Gastroesophageal sphincter (tissue), 4 donors: ENCODE measurements around the gene INSIG1. TPM values are rescaled to one million over a fixed set of nuclear protein-coding genes. Genes with fewer than 3 reads are reported as not detected.

Source experiments
- ATAC-seq: fragments of 150-250 bp; one replicate; pipeline ENCODE4 v1.9.1; 2016; ENCODE audit warnings: mild to moderate bottlenecking, moderate library complexity
- H3K27ac ChIP-seq, 4 donors: fragments of 200-600 bp; sonication (generic) in 3 of 4; 1 replicate in 3 of 4; 2 replicates in 1 of 4; pipeline ENCODE4 v1.5.1; 2016 to 2019
- H3K27me3 ChIP-seq: fragments of 200-600 bp; sonication (generic); one replicate; pipeline ENCODE4 v1.5.1; 2019
- H3K36me3 ChIP-seq, 2 donors: fragments of 200-600 bp; sonication (generic); one replicate each; pipeline ENCODE4 v1.5.1; 2019; ENCODE audit warnings: control low read depth in 1 of 2
- H3K4me1 ChIP-seq, 3 donors: fragments of 200-600 bp; sonication (generic); 1 replicate in 2 of 3; 2 replicates in 1 of 3; pipeline ENCODE4 v1.5.1; 2016 to 2019; ENCODE audit warnings: control low read depth in 2 of 3
- H3K4me3 ChIP-seq, 2 donors: fragments of 200-600 bp; sonication (generic); one replicate each; pipeline ENCODE4 v1.5.1; 2019; ENCODE audit warnings: mild to moderate bottlenecking in 1 of 2, moderate library complexity in 1 of 2
- H3K9me3 ChIP-seq, 3 donors: fragments of 200-600 bp; sonication (generic); one replicate each; pipeline ENCODE4 v1.5.1; 2017 to 2019; ENCODE audit warnings: control low read depth in 2 of 3
- CTCF ChIP-seq, 4 experiments: fragments of 200-600 bp in 2 of 4; fragments of 450-650 bp in 2 of 4; sonication (generic) in 1 of 4; IDR thresholded peaks; one replicate each; pipeline ENCODE4 v1.5.1; 2017 to 2019; ENCODE audit warnings: antibody characterized with exemption in 4 of 4, mild to moderate bottlenecking in 2 of 4, moderate library complexity in 2 of 4
- EP300 ChIP-seq: sonication (generic); formaldehyde crosslinking; IDR thresholded peaks from one replicate; pipeline ENCODE4 v1.6.1; 2017; ENCODE audit warnings: antibody characterized with exemption, mild to moderate bottlenecking
- POLR2A ChIP-seq, 2 donors: fragments of 450-650 bp; IDR thresholded peaks; one replicate each; pipeline ENCODE4 v1.6.1; 2017; ENCODE audit warnings: antibody characterized with exemption in 2 of 2, mild to moderate bottlenecking in 2 of 2, moderate library complexity in 1 of 2
- POLR2AphosphoS5 ChIP-seq: sonication (generic); formaldehyde crosslinking; IDR thresholded peaks from one replicate; pipeline ENCODE4 v1.6.1; 2017; ENCODE audit warnings: antibody characterized with exemption
- WGBS, 2 donors: methylation state at CpG; one replicate each; pipeline ENCODE4 v1.1.5; 2018; ENCODE audit warnings: low coverage in 1 of 2; 5-methylcytosine and 5-hydroxymethylcytosine counted together
- total RNA-seq, 4 donors: library from RNA; depleted of rRNA; stranded (reverse); fragments of >200 nt; gene quantifications; one replicate each; pipeline ENCODE4 v1.1.0, GENCODE V29; 2016

The INSIG1 gene
- total RNA-seq, 4 donors from 2014 or later: 18.8 to 52.1 (median 30.7) TPM

- no peaks in the 10 kb centered on the region for H3K4me1 ChIP-seq
- H3K27me3 ChIP-seq: peaks cover 51% of the 10 kb centered on the region
- H3K9me3 ChIP-seq: no peaks in the 10 kb centered on the region
- 65 to 100% methylated on average over 1 to 3 of the region's 10 CpGs for WGBS, 2 donors
- H3K4me3 ChIP-seq: no peak overlapping the region
- no peak for ATAC-seq
- no peaks in the 10 kb centered on the region for H3K36me3 ChIP-seq
- TF ChIP-seq POLR2AphosphoS5 (no peak), CTCF (IDR thresholded peaks at IDR 0.05) (no peak), POLR2A (IDR thresholded peaks at IDR 0.05) (no peak), EP300 (no peak)
- H3K27ac ChIP-seq: no peak overlapping the region
Observed at GRCh38 chr7:155284496-155285274, 13.0 kb upstream of the INSIG1 start.

- Histone ChIP-seq H3K27ac (no peak overlapping the region), H3K27me3 (peaks cover 45% of the 10 kb centered on the region), H3K4me1 (no peaks in the 10 kb centered on the region), H3K4me3 (no peak overlapping the region), H3K36me3 (no peaks in the 10 kb centered on the region), H3K9me3 (no peaks in the 10 kb centered on the region)
- no peak for ATAC-seq
- 93% methylated on average over 6 of the region's 7 CpGs; no CpG with 5 or more reads in 1 of the 2 donors for WGBS, 2 donors
- TF ChIP-seq CTCF (IDR thresholded peaks at IDR 0.05) (no peak), POLR2A (IDR thresholded peaks at IDR 0.05) (no peak), EP300 (no peak), POLR2AphosphoS5 (no peak)
Observed at GRCh38 chr7:155285423-155285822, 12.3 kb upstream of the INSIG1 start.

GRCh38 chr7:155285833-155286232, 11.8 kb upstream of the INSIG1 start:
- 78 to 95% methylated on average over 3 to 9 of the region's 11 CpGs for WGBS, 2 donors
- no peak for ATAC-seq
- Histone ChIP-seq H3K4me1 (no peaks in the 10 kb centered on the region), H3K36me3 (no peaks in the 10 kb centered on the region), H3K4me3 (no peak overlapping the region), H3K27ac (no peak overlapping the region), H3K27me3 (peaks cover 41% of the 10 kb centered on the region), H3K9me3 (no peaks in the 10 kb centered on the region)
- TF ChIP-seq POLR2A (IDR thresholded peaks at IDR 0.05): no peak
- TF ChIP-seq CTCF (IDR thresholded peaks at IDR 0.05): no peak
- no peak for TF ChIP-seq EP300
- no peak for TF ChIP-seq POLR2AphosphoS5

- no peaks in the 10 kb centered on the region for H3K9me3 ChIP-seq
- WGBS, 2 donors: 62 to 75% methylated on average over 5 to 8 of the region's 8 CpGs
Observed at GRCh38 chr7:155286686-155287085, 11.0 kb upstream of the INSIG1 start.

More at GRCh38 chr7:155286686-155287085, 11.0 kb upstream of the INSIG1 start:
- Histone ChIP-seq H3K27me3 (peaks cover 32% of the 10 kb centered on the region), H3K4me1 (no peaks in the 10 kb centered on the region), H3K27ac (no peak overlapping the region), H3K4me3 (no peak overlapping the region), H3K36me3 (no peaks in the 10 kb centered on the region)
- no peak for ATAC-seq
- no peak for TF ChIP-seq CTCF (IDR thresholded peaks at IDR 0.05)
- no peak for TF ChIP-seq EP300
- no peak for TF ChIP-seq POLR2AphosphoS5
- TF ChIP-seq POLR2A (IDR thresholded peaks at IDR 0.05): no peak
